Left ventricle myocardium inferior (tissue), 1 donor: ENCODE data around the gene KIF21B. TPM values are rescaled to one million over a fixed set of nuclear protein-coding genes. Genes with fewer than 3 reads are reported as not detected.

Experiments used
- DNase-seq: peaks from one replicate; pipeline ENCODE4 v3.0.0-alpha.2; 2020
- H3K27ac ChIP-seq: fragments of 200-600 bp; replicated peaks from 2 replicates; pipeline ENCODE4 v1.8.0; 2021
- H3K27me3 ChIP-seq: fragments of 200-600 bp; 2 replicates; pipeline ENCODE4 v1.8.0; 2021; ENCODE audit warnings: low read depth
- H3K36me3 ChIP-seq: fragments of 200-600 bp; 2 replicates; pipeline ENCODE4 v1.8.0; 2021
- H3K4me1 ChIP-seq: fragments of 200-600 bp; 2 replicates; pipeline ENCODE4 v1.8.0; 2021
- H3K4me3 ChIP-seq: fragments of 200-600 bp; 2 replicates; pipeline ENCODE4 v1.8.0; 2021; ENCODE audit warnings: mild to moderate bottlenecking, moderate library complexity
- H3K9me3 ChIP-seq: fragments of 200-600 bp; replicated peaks from 2 replicates; pipeline ENCODE4 v1.8.0; 2021
- CTCF ChIP-seq: fragments of 200-600 bp; IDR thresholded peaks from 2 replicates; pipeline ENCODE4 v1.8.0; 2021; ENCODE audit warnings: antibody characterized with exemption, mild to moderate bottlenecking, borderline replicate concordance
- intact Hi-C: fragments of 100-400 bp; cut with micrococcal nuclease; formaldehyde crosslinking; loops from one replicate; pipeline ENCODE4 v1.11.0; 2022
- total RNA-seq: library from RNA; stranded (reverse); fragmentation: NEBNext Ultra II Directional; extraction: Animal tissue kit (Norgen Biotek cat#: 25700); gene quantifications from one replicate; pipeline ENCODE4 v1.2.1, GENCODE V29; 2021
- donor health status: DM: no; HTN: yes; CAD: no; lungs with severe emphysema.

Gene KIF21B
- total RNA-seq, 1 donor from 2014 or later: 0.47 TPM

GRCh38 chr1:201054091-201054543 lies 30.6 kb upstream of the KIF21B start:
- Histone ChIP-seq H3K4me1 (peaks cover 28% of the 10 kb centered on the region), H3K27me3 (peaks cover 11% of the 10 kb centered on the region), H3K36me3 (no peaks in the 10 kb centered on the region), H3K27ac (no peak overlapping the region), H3K4me3 (no peak overlapping the region), H3K9me3 (no peaks in the 10 kb centered on the region)
- no peak for TF ChIP-seq CTCF
- intact Hi-C loops: no loop called here
- DNase-seq: no peak

- no peak for DNase-seq
- no peak for TF ChIP-seq CTCF
- Histone ChIP-seq H3K4me3 (no peak overlapping the region), H3K36me3 (no peaks in the 10 kb centered on the region), H3K4me1 (peaks cover 28% of the 10 kb centered on the region), H3K27ac (no peak overlapping the region), H3K27me3 (peaks cover 20% of the 10 kb centered on the region), H3K9me3 (no peaks in the 10 kb centered on the region)
- intact Hi-C loops: no loop called here
These were observed 29.8 kb upstream of the KIF21B start for GRCh38 chr1:201053155-201053860.

GRCh38 chr1:201051399-201051798 lies 27.9 kb upstream of the KIF21B start:
- no peaks in the 10 kb centered on the region for H3K9me3 ChIP-seq
- no peak for TF ChIP-seq CTCF
- H3K4me1 ChIP-seq: peaks cover 25% of the 10 kb centered on the region
- H3K27me3 ChIP-seq: peaks cover 36% of the 10 kb centered on the region
- no peak overlapping the region for H3K4me3 ChIP-seq
- no peak for DNase-seq
- H3K36me3 ChIP-seq: no peaks in the 10 kb centered on the region
- intact Hi-C loops: no loop called here
- H3K27ac ChIP-seq: no peak overlapping the region

- no peak for TF ChIP-seq CTCF
- H3K27ac ChIP-seq: no peak overlapping the region
- intact Hi-C loops: no loop called here
- H3K36me3 ChIP-seq: no peaks in the 10 kb centered on the region
- H3K4me1 ChIP-seq: peaks cover 20% of the 10 kb centered on the region
- peaks cover 40% of the 10 kb centered on the region for H3K27me3 ChIP-seq
- DNase-seq: no peak
- no peak overlapping the region for H3K4me3 ChIP-seq
- H3K9me3 ChIP-seq: no peaks in the 10 kb centered on the region
These were observed 27.2 kb upstream of the KIF21B start for GRCh38 chr1:201050515-201051277.

GRCh38 chr1:201049248-201049831 lies 25.8 kb upstream of the KIF21B start:
- Histone ChIP-seq H3K4me3 (no peak overlapping the region), H3K4me1 (peaks cover 8% of the 10 kb centered on the region), H3K36me3 (no peaks in the 10 kb centered on the region), H3K9me3 (no peaks in the 10 kb centered on the region), H3K27me3 (peaks cover 45% of the 10 kb centered on the region), H3K27ac (no peak overlapping the region)
- intact Hi-C loops: no loop called here
- no peak for TF ChIP-seq CTCF
- DNase-seq: no peak
